Measurements from ENCODE around the gene CCDC102A. TPM values are rescaled to one million over a fixed set of nuclear protein-coding genes. Genes with fewer than 3 reads are reported as not detected.
A peak's percentile ranks its signal among the peaks of the same experiment; 100 is the strongest.

Gene CCDC102A
- total RNA-seq, 4 donors from 2014 or later: 13.1 to 34.9 (median 18.9) TPM

DNA sequence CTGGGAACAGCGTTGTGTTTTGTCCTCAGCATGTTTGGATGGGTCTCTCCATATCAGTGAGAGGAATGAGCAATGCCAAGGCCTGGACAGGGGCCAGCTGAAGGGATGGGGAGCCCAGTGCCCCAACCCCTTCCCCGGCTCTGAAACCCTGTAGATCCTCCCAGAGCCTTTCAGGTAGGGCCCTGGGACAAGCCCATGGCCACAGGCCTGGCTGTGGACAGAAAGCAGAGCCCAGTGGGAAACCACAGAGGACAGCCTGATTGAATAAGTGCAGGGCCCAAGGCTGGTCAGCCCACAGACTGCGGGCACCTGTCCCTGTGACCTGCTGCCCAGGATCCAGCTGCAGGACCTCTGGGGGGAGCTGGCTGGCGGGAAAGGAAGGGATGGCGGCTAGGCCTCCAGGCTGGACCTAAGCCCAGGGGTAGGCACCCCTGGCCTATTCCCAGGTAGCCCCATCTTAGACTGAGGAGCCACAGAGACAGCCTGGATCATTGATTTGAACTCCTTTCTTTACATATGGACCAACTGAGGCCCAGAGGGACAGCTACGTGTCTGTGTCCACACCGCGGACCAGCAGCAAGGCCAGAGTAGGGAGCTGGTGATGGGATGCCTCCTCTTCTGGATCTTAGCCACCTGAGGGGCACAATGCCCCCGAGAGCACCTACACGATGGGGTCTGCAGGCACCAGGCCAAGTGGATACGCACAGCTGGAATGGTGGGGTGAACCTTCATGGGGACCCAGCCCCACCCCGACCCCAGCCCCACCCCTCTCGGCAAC, 1.3 kb downstream of the CCDC102A start:
- H3K36me3 ChIP-seq: no peaks in the 10 kb centered on the region
- no peak for TF ChIP-seq POLR2A (IDR thresholded peaks at IDR 0.05)
- TF ChIP-seq, protein P1, sequence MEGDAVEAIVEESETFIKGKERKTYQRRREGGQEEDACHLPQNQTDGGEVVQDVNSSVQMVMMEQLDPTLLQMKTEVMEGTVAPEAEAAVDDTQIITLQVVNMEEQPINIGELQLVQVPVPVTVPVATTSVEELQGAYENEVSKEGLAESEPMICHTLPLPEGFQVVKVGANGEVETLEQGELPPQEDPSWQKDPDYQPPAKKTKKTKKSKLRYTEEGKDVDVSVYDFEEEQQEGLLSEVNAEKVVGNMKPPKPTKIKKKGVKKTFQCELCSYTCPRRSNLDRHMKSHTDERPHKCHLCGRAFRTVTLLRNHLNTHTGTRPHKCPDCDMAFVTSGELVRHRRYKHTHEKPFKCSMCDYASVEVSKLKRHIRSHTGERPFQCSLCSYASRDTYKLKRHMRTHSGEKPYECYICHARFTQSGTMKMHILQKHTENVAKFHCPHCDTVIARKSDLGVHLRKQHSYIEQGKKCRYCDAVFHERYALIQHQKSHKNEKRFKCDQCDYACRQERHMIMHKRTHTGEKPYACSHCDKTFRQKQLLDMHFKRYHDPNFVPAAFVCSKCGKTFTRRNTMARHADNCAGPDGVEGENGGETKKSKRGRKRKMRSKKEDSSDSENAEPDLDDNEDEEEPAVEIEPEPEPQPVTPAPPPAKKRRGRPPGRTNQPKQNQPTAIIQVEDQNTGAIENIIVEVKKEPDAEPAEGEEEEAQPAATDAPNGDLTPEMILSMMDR (IDR thresholded peaks at IDR 0.05): no peak
- intact Hi-C loops (cut with DNase I): no loop called here
- H3K4me3 ChIP-seq (replicated peaks in 1 of 3): peak overlapping the region in 1 of 3 donors; percentile 82
- DNase-seq: no peak
- no peaks in the 10 kb centered on the region for H3K27me3 ChIP-seq
- peak overlapping the region in 2 of 3 donors; percentile 86 to 94 for H3K27ac ChIP-seq
- H3K4me1 ChIP-seq: peaks cover 29 to 49% of the 10 kb centered on the region in 2 donors
- H3K9me3 ChIP-seq: no peaks in the 10 kb centered on the region
- 37 to 61% methylated on average over 7 to 9 of the region's 13 CpGs for WGBS, 2 donors

DNA sequence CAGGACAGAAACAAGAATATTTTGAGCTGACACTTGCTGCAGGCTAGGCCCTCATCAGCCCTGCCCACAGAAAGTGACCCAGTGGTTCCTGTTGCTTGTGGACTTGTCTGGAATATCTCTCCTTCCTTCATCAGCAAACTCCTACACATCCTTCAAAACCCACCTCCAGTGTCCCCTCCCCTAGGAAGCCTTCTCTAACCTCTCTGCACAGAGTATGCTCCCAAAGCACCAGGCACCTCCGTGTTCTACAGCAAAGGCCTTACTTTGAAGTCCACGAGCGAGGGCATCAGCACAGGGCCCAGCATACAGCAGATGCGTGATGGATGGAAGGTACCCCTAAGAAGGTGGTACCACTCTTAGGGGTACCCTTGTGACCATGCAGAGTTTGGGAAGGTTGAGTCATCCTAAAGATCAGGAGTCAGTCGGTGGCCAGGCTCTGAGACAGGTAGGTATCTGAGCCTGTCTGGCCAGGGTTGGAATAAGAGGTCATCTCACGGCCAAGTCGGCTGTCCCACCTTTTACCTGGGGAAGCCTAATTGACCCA, 2.0 kb downstream of the CCDC102A start:
- 90 to 96% methylated on average over 4 to 7 of the region's 7 CpGs for WGBS, 2 donors
- Histone ChIP-seq H3K36me3 (no peaks in the 10 kb centered on the region), H3K27ac (peak overlapping the region in 1 of 3 donors; percentile 94), H3K9me3 (no peaks in the 10 kb centered on the region), H3K27me3 (no peaks in the 10 kb centered on the region), H3K4me1 (peaks cover 29 to 50% of the 10 kb centered on the region in 2 donors), H3K4me3 (replicated peaks in 1 of 3) (no peak overlapping the region)
- DNase-seq: no peak
- TF ChIP-seq, protein P1 (IDR thresholded peaks at IDR 0.05): no peak
- TF ChIP-seq POLR2A (IDR thresholded peaks at IDR 0.05): no peak
- intact Hi-C loops (cut with DNase I): no loop called here

DNA sequence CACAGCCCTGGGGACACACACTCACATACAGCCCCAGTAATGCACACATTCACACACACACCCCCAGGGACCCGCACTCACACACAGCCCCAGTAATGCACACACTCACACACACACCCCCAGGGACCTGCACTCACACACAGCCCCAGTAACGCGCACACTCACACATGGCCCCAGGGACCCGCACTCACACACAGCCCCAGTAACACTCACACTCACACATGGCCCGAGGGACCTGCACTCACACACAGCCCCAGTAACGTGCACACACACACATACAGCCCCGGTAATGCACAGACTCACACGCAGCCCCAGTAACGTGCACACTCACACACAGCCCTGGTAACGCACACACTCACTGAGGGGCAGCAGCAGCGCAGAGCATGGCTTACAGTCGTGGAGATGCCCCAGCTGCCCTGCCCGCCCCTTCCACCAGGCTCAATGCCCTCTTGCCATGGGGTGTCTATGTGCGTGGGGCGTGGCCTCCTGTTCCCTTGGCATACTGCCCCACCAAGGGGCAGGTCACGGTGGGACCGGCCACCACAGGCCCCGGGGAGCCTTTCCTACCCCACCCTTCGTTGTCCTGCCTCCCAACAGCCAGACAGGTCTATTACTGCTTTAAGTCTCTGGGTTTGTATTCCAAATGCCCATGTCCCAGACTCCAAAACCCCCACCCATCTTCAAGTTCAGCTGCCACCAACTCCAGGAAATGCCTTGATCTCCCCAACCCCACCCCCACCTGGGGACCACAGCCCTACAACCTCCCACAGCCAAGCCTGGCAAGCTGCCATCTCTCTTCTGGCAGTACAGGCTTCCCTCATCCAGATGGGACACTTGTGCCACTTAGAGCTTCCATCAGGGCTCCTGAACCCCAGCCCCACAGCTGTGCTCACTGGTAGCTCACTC, 2.7 kb downstream of the CCDC102A start:
- Histone ChIP-seq H3K27me3 (no peaks in the 10 kb centered on the region), H3K9me3 (no peaks in the 10 kb centered on the region), H3K4me1 (peaks cover 29 to 50% of the 10 kb centered on the region in 2 donors), H3K4me3 (replicated peaks in 1 of 3) (no peak overlapping the region), H3K36me3 (no peaks in the 10 kb centered on the region), H3K27ac (peak overlapping the region in 1 of 3 donors; percentile 24)
- no peak for TF ChIP-seq POLR2A (IDR thresholded peaks at IDR 0.05)
- TF ChIP-seq, protein P1 (IDR thresholded peaks at IDR 0.05): no peak
- intact Hi-C loops (cut with DNase I): no loop called here
- DNase-seq: peak; percentile 61 to 66
- 39 to 44% methylated on average over 15 to 19 of the region's 19 CpGs for WGBS, 2 donors

DNA sequence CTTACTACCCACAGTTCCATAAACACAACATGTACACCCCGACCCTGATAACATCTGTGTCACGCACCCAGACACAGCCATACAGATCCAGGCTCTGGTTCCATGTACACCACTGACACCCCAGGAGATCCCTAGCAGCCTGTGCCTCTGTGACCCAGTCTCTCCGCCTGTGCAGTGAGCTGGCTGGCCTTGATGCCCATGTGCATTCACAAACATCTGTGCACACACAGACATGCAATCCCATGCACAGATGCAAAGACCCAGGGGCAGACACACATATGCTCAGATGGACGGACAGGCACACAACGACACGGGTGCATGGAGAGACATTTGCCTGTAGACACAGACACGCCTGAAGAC, 4.1 kb downstream of the CCDC102A start:
- H3K4me1 ChIP-seq: peaks cover 29 to 49% of the 10 kb centered on the region in 2 donors
- H3K27ac ChIP-seq: no peak overlapping the region
- DNase-seq: no peak
- no peaks in the 10 kb centered on the region for H3K9me3 ChIP-seq
- H3K4me3 ChIP-seq (replicated peaks in 1 of 3): no peak overlapping the region
- H3K27me3 ChIP-seq: no peaks in the 10 kb centered on the region
- intact Hi-C loops (cut with DNase I): no loop called here
- no peaks in the 10 kb centered on the region for H3K36me3 ChIP-seq
- 55 to 58% methylated on average over 6 to 7 of the region's 7 CpGs for WGBS, 2 donors
- no peak for TF ChIP-seq POLR2A (IDR thresholded peaks at IDR 0.05)
- TF ChIP-seq, protein P1 (IDR thresholded peaks at IDR 0.05): no peak

All from thyroid gland (tissue), 4 donors.